NCI-H774 (cell line): ENCODE measurements around the gene LGALS3.

Experiments used
- DNase-seq: peaks from one replicate; lab custom pipeline; 2025; lab: John Stamatoyannopoulos, UW

The LGALS3 gene

GRCh38 chr14:55191203-55192053 is 62.4 kb downstream of the LGALS3 start, which contains the start of gene DLGAP5:
Gene DLGAP5 (minus strand): TSS chr14:55191585. CDS start chr14:55189179, 2,406 bp downstream.
- peak; percentile 87 for DNase-seq

GRCh38 chr14:55192054-55192621 is 63.1 kb downstream of the LGALS3 start:
- DNase-seq: no peak

- DNase-seq: no peak
Measured at GRCh38 chr14:55194656-55195355, 65.8 kb downstream of the LGALS3 start.
